ENCODE results near the gene WNK3.
A peak's percentile ranks its signal among the peaks of the same experiment; 100 is the strongest.

WNK3 gene

DNA sequence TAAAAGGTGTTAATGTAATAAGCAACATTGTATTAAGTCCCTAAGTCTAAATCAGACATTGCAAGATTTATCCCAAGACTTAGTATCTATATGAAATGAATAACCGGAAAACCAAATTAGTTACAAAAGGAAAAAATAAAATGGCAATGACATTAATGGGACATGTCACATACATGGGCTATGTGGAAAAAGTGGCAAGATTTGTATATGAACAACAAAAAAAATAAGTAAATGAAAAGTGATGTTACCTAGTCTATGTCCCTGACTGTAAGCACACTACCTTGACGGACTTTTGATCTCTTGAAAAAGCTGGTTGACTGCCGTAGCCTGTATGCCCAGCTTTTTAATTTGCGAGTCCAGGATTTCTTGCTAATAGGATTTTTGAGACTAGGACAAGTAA is 119.3 kb downstream of the WNK3 start:
- no peak for DNase-seq (ENCODE audit: low read depth)

- DNase-seq (ENCODE audit: low read depth), result no peak
Observed at GRCh38 chrX:54237014-54237413, 120.8 kb downstream of the WNK3 start.

DNA sequence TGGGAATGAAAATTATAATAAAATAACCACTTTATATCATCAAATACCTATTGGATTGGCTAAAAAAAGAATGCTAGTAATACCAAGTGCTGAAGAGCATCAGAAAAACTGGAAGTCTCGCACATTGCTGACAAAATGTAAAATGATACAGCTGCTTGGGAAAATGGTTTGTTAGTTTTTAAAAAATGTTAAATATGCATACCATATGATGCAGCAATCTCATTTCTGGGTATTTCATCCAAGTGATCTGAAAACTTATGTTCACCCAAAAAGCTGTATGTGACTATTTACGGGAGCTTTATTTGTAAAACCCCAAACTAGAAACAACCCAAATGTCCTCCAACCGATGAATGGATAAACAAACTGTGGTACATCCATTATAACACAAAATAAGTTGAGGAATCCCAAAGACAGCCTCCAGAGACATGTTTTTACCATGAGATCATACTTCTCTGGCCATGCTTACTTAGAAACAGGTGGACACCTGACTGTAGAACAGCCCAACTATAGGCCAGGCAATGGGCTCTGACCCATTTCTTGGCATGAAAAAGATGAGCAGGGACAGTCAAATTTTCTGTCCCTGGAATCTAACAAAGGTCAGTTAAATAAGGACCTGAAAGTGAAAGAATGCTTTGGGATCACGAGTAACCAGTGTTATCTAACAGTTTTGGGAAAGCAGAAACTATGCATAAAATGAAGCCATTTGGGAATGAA is 127.3 kb downstream of the WNK3 start:
- DNase-seq (ENCODE audit: low read depth), result no peak

GRCh38 chrX:54223581-54223980 is 134.3 kb downstream of the WNK3 start:
- no peak for DNase-seq (ENCODE audit: low read depth)

- no peak for DNase-seq (ENCODE audit: low read depth)
Observed at GRCh38 chrX:54213603-54214002, 144.2 kb downstream of the WNK3 start.

DNA sequence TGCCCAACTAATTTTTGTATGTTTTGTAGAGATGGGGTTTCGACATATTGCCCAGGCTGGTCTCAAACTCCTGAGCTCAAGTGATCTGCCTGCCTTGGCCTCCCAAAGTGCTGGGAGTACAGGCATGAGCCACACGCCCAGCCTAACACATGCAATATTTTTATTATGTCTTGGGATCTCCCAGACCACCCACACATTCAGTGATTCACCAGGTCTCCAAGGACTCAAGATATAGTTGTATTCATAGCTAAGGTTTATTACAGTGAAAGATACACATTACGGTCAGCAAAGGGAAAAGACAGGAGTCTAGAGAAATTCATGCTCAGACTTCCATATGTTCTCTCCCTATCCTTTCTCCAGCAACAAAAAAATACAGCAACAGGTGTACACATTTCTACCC is 149.3 kb downstream of the WNK3 start:
- no peak for DNase-seq (ENCODE audit: low read depth)

DNA sequence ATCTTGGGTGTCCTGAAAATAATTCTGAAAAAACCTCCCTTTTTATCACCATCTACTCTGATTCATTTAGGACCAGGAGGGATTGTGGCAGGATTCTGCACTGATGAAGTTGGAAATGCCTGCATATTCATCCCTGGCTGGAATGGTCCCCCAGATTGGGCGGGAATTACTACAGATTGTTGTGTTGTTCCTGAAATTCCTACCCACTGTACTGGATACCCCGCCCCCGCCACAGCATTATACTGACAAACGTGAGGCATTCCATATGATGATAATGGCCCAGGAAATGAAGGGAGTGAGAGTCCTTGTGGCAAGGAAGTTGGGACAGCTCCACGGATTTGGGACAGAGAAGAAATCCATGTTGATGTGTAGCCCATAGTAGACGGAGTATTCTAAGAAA is 159.6 kb downstream of the WNK3 start:
- no peak for DNase-seq (ENCODE audit: low read depth)

DNA sequence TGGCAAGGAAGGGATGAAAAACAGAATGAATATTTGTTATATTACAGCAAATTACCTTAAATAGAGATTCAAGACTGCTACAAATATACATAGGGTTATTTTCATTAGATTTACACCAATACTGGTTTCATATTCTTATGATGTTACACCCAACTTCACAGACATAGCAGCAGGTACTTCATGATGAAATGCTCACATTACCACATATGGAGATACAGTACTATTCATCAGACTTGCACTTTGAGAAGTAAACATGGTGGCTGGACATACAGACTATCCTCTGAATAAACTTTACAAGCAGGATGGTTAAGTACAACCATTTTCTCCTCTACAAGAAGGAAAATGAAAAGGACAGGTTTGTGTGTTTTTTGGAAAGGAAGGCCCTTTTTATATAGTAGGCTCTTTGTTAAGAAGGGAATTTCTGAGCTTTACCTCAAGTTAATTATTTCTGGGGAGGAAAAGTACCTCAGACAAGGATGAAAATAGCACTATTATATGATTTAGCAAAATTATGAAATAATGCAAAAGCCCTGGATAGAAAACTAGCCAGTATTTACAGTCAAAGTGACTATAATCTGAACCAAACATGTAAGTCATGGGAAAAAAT is 162.8 kb downstream of the WNK3 start:
- no peak for DNase-seq (ENCODE audit: low read depth)

DNA sequence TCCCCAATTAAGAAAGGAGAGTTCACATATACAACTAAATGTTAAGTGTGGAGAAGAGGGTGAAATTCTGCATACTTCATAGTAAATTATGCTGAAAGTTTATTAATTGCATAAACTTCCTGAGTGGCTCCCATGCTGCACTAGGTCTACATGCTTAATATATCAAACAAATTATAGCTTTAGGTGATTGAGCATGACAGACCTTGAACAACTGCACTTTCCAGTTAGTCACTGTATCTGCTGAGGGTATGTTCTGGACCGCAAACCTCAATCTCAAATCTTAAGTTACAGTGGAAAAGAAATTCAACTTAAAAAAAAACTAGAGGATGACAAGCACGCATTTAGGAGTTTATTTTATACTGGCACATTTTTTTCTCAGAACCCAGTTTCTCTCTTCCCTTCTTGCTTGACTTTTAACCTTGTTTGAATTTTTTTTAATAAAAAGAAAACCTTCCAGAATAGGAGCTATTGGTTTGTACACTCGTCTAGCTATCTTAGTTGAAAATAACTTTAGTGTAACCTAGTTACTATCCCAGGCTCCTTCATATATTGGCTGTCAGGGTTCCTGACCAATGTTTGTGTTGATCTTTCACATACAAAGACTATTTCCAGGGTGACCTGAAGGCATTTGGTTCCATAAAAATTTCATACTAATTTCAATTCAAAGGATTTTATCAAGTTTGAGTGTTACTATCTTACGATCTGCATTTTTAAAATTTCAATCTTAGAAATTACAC is 164.6 kb downstream of the WNK3 start:
- DNase-seq (ENCODE audit: low read depth), result no peak

- no peak for DNase-seq (ENCODE audit: low read depth)
Observed at GRCh38 chrX:54184474-54184873, 173.4 kb downstream of the WNK3 start.

DNA sequence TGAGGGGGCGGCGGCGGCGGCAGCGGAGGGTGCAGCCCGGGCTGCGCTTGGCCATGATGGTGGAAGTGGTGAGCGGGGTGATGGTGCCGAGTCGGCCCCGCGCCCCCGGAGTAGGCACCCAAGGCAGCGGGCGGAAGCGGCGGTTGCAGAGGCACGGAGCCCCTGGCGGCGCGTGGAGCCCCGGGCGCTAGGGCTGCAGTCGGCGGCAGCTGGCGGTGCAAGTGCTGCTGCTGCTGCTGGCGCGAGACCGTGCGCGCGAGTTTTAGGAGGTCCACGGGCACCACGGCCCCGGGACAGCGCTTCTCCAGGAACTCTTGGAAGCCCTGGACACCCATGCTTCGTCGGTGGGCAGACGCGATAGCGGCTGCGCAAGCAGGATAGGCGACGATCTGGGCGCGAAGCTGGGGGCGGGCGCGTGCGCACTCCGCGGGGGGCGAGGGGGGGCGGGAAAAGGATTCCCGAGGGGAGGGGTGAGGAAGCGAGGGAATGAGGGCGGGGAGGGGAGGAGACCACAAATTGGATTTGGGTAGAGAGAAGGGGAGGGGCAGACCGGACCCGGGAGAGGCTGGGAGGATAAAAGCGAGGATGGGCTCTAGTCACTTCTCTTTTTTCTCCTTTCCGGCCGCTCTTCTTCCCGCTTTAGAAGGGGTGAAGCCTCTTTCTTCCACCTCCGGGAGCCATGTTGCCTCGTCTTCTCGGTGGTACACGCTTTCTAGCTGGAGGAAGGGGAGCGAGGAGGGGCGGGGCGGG is 174.8 kb downstream of the WNK3 start, which contains the start of gene FAM120C:
TSS of gene FAM120C (minus strand) at position 391 of the 750 bp plus-strand sequence. CDS start at position 335, 56 bp downstream.
- DNase-seq (ENCODE audit: low read depth), result peak; percentile 46

- peak; percentile 40 for DNase-seq (ENCODE audit: low read depth)
Observed at GRCh38 chrX:54182194-54182863, 175.5 kb downstream of the WNK3 start.

DNA sequence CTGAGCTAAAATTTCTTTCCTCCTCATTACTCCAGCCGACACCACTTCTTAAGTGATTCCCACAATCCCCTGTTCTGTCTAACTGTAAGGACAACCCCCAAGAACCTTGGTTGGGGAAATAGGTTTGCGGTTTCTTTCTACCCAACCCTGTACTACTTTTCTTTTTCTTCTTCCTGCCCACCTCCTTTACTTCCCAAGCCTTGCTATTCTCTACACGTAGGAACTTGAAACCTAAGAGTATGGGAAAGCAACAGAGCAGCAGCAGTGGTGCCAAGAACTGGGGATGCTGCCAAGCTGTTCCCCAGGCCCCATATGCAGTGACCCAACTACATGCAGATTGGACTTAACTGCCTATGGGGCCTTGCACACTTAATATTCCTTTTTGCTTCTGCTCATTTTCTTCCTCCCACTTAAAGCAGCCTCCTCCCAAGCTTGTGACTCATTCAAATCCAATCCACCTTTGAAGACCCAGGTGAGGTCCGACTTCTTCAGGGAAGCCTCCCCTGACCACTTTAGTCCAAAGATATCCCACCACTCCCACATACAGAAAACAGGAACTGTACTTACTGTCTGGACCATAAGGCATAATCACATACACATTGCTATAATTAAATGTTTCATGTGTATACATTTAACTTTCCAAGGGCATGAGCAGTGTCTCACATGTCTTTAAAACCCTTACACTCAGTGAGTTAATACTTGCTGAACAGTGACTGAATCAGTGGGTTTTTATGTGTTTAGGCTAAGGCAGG is 176.5 kb downstream of the WNK3 start:
- no peak for DNase-seq (ENCODE audit: low read depth)

DNA sequence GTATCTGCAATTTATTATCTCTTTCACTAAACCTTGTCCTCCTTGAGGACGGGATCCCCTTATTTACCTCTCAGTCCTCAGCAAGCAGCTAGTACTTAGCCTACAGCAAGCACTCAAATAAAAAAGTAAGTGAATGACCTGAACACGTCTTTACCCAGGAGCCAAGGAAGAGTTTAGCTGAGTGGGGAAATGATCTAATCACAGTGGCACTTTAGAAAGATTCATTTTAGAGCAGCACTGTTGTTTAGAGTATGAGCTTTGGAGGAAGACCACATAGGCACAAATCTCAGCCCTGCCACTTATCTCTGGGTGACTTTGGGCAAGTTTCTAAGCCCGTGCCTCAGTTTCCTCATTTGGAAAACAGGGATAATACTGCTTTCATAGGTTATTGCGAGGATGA is 177.4 kb downstream of the WNK3 start:
- no peak for DNase-seq (ENCODE audit: low read depth)

- no peak for DNase-seq (ENCODE audit: low read depth)
Observed at GRCh38 chrX:54178100-54178940, 179.5 kb downstream of the WNK3 start.

DNA sequence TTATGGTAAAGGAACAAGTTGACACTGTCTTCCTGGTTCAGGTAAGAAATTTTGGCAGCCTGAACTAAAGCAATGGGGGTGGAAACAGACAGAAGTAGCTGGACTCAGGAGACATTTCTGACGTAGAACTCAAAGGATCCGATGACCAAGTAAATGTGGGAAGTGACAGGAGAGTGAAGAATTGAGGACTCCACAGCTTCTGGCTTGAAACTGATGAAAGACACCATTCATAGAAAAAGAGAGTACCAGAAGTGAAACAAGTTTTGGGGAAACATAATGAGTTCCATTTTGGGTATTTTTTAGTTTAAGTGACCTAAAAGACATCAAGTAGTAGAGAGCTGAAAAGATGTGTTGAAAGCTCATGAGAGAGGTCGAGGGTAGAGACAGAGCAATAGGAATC is 180.5 kb downstream of the WNK3 start:
- DNase-seq (ENCODE audit: low read depth), result no peak

- DNase-seq (ENCODE audit: low read depth), result no peak
Observed at GRCh38 chrX:54173791-54174190, 184.1 kb downstream of the WNK3 start.

- no peak for DNase-seq (ENCODE audit: low read depth)
Observed at GRCh38 chrX:54172455-54172854, 185.4 kb downstream of the WNK3 start.

DNA sequence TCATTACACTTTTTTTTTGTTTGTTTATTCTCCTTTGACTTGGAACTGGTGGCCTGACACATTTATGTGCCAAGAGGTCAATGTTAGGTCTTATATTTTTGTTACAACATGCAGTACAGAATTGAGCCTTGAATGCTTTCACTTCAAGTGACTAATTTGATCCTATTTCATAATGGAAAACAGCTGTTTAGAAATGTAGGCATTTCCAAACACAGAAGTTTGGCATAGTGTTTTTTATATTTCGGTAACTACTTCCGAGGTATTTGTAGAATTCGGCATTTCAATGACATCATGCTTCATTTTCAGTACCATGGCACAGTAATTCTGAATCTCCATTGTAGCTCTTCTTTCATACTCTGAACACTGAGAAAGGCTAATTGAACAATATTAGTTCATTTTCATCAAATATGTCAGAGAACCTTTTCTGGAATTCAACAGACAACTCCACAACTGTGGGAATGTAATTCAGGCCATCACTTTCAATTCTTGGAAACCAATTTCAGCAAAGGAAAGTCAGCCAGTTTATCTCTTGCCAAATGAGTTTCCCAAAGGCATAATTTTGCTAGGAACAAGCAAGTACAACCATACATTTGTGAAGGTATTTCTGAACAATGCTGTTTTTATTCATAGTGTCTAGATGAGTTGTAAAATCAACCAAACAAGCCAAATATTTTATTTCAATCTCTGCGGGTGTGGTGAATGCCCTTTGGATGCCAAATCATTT is 186.2 kb downstream of the WNK3 start:
- no peak for DNase-seq (ENCODE audit: low read depth)

GRCh38 chrX:54171091-54171490 is 186.8 kb downstream of the WNK3 start:
- DNase-seq (ENCODE audit: low read depth), result no peak
